GM18498 (cell line): ENCODE measurements around the gene HIVEP3.
A peak's percentile ranks its signal among the peaks of the same experiment; 100 is the strongest.

Source experiments
- ATAC-seq: cut with Tn5 transposase; IDR thresholded peaks from one replicate; pipeline ENCODE4 v1.9.1; 2021; ENCODE audit warnings: mild to moderate bottlenecking, moderate library complexity; ENCODE audit not compliant: unreplicated experiment

Gene HIVEP3

DNA sequence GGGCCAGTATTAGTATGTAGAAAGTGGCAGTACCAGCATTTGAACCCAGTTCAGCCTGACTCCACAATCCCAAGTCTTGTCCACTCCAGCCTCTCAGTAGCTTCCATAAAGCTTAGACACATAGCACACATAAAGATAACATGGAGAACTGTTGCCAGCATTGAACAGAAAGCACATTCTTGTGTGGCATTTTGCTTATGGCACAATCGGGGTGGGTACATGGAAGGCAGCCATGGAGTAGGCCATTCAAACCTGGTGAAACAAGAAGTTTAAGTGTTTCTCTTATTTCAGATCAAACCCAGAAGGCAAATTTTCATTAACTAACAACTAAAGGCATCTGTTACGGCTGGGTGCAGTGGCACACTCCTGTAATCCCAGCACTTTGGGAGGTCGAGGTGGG is 102.7 kb downstream of the HIVEP3 start:
- ATAC-seq: no peak

DNA sequence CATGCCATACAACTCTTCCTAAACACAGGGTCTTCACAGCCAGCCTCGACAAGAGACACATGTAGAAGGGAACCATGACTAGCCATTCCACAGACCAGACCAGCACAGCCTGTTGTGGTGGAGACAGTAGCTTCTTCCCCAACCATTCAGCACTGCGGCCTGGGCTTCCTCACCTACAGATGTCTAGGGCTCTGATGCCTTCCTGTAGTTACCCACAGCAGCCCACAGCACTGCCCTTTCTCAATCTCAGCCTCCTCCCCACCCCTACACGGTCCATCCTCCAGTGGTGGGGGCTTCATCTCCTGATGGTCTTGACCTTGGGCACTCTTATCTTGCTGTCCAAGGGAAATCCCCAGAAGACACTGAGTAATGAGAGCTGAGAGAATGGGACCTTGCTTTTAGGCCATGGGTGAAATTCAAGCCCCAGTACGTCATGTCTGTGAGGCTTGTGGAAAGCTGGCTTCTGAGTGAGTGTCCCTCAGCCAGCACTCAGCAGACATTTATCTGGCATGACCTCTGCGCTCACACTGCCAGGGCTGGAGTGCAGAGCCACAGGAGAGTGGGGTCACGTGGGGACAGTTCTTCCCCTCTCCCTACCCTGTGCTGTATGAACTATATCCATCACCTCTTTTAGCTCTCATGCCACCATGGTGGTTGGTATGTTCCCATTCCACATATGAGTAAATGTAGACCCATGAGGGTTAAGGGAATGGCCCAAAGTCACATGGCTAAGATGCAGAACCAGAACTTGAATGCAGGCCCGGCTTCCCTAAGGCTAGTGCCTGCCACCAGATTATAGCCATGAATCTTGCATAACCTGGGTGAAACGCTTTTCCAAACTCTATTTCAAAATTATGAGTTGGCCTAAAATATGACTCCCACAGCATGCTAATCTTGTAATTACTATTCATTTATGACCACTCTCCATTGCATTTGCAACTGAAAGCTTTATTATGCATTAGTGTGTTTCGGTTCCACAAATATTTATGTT is 104.7 kb downstream of the HIVEP3 start:
- ATAC-seq: no peak

DNA sequence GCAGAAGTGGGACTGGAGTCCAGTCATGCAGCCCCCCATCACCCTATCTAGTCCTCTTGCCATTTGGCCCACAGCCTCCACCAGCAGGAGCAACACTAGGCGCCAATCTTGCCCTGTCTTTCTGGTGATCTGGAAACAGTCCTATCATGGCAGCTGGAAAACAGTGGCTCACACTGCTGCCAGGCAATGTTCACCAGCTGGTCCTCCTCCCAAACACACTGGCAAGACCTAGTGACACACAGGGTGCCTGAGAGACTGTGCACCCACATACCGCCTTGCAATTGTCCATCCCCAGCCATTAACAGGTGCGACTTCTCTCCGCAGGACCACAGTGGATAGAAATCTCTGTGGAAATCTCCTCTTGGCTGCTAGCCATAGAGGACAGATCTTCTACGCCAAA is 105.5 kb downstream of the HIVEP3 start:
- ATAC-seq: no peak

DNA sequence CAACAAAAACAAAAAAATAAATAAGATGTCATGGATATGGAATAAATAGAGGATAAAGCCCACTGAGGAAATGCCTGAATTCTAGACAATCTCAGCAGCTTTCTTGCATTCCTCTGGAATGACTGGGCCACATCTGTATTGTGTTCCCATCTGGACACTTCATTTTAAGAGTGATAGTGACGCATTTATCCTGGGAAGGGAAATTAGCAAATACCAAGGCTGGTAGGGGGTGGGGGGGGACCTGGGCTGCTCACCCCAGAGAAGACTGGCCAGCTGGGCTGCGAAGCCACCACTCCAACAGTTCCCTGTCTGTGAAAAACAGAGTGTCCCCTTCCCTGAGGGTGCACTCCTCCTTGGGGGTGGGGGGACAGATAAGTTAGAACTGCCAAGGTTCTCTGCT is 106.3 kb downstream of the HIVEP3 start:
- ATAC-seq: no peak

DNA sequence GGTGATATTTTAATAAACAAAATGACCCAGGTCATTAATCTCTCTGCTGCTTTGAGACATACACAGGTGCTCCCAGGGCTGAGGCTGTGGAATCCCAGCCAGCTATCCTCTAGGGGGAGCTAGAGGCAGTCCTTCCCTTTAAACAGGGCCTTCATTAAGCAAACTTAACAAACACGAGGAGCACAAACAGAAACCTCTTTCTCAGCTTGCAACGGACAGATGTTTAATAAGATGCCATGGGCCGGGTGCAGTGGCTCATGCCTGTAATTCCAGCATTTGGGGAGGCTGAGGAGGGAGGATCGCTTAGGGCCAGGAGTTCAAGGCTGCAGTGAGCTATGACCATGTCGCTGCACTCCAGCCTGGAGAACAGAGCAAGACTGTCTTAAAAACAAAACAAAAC is 106.7 kb downstream of the HIVEP3 start:
- ATAC-seq: no peak

DNA sequence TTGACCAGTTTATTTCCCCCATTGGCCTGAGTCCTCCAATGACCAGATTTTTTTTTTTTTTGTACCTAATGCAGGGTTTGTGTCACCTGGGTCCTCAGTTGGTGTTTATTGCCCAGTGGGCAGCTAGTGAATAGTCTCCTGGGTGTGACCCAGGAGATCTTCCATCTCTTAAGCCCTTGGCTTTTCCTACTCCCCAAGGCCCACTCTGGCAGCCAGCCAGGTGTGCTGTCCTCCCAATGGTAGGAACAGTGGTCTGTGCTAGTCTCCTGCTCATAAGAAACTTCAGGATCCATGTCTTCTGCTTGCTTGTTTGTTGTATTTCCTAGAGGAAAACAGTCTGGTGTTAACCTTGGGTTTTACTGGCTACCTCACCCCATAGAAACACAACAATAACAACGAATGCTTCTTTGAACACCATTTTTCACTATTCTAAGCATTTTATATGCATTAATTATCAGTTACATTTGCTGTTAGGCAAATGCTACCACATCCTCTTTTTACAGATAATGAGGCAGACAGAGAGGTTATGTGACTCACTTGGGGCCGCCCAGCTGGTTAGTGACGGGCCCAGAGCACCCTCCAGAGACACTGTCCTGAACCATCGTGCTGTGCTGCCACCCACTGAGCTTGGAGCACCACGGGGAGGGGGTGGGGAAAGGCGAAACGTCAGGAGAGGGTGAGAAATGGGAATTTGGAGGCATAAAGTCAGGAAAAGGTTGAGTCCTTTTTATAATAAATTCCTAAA is 107.5 kb downstream of the HIVEP3 start:
- peak; percentile 39 for ATAC-seq

DNA sequence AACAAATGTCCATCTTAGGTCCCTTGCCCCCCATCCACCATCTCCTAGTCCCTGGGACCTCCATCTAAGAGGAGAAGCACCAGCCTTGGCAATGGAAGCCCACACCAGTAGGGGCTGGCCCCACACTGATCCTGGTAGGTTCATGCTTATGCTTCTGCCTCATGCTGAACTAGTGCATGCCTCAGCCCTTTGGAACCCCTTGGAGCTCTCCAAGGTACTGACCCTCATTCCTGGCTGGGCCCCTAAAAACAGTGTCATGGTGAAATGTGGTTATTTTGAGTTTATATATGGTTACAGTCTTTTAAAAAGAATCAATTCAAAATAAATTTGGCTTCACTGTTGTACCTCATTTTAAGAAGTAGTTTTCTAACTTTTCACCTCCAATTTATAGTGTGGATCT is 108.3 kb downstream of the HIVEP3 start:
- ATAC-seq: no peak

DNA sequence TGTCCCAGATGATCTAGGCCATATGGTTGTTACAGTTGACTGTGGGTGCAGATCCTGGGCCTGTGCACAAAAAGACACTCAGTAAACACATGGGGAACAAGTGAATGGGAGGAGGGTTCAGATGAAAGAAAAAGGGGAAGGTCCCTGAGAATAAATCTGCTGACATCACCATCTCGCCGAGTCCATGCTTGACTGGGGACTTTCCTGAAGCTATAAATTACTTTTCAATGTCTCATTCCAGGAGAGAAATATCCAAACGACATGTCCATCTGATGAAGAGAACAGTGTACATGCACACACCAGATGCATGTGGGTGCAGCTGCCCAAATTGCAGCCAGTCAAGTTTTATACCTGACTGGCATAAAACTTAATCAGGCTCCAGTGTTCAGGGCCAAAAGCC is 109.0 kb downstream of the HIVEP3 start:
- no peak for ATAC-seq

DNA sequence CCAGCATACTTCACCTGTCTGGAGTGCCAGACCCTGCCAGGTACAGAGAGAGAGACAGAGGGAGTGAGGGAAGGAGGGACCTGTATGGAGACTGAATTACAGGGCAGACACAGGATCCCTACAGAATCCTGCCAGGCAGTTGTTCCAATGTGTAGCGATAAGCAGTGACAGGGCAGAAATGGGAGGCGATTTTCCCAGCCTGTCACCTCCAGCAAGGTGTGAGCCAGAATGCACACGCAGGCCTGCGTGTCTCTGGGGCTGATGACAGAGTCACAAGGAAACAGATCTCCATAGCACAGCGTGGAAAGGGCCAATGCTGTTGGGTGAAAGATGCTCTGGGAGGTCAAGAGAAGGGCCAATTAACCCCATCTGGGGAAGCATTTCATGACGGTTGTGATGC is 111.3 kb downstream of the HIVEP3 start:
- no peak for ATAC-seq

DNA sequence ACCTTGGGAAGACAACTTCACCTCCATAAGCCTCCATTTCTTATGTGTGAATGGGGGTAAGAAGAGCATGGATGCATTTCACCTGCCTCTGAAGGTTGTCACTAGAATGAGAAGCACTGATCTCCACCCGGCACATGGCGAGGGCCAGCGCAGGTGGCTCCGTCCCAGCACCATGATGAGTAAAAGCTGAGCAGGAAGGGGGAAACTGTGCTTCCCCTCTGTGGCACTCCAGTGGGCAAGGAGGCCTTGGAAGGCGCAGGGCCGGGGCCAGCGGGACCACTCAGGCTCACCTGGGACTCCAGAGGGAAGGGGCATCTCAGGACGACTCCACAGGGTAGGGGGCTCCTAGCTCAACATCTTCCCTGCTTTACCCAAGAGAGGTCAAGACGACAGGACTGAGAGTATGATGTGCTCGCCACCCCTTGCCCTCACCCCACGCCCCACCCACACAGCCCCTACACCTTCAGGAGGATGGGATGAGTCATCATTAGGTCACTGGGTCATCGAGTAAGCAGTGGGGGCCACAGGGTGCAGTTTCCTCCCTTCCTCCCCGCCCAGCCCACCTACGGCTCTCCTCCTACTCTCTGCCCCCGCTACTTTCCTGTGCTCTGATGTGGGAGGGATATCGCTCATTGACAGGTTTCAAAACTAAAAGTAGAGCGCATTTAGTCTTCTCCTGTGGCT is 112.1 kb downstream of the HIVEP3 start:
- peak; percentile 31 for ATAC-seq

DNA sequence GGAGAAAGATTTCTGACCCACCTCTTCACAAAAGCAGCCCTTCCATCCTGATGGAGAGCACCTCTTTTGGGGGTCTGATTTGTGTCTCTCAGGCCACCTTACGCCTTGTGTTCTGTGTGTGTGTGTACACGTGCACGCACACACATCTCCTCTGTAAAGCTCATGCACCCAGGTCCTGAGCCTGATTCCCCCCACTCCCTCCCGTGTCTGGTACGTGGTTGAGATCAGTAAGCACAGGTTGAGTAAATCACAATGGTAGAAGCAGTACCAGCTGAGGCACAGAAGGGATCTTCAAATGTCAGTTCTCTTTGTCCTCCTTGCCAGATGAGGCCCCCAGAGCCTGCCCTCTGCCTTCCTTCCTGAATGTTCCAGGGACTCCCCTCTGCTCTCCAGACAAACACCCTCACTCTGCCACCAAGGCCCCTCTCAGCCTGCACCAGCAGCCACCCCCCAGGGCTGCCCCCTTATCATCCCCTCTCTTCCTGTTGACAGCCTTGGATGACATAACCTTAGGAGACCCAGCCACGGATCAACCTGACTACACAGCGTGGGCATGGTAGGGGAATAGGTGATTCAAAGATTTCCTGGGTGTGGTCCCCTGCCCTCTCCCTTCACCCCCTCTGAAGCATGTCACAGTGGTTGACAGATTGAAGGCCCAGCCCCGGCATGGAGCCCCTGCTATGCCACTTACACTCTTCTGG is 112.8 kb downstream of the HIVEP3 start:
- no peak for ATAC-seq

DNA sequence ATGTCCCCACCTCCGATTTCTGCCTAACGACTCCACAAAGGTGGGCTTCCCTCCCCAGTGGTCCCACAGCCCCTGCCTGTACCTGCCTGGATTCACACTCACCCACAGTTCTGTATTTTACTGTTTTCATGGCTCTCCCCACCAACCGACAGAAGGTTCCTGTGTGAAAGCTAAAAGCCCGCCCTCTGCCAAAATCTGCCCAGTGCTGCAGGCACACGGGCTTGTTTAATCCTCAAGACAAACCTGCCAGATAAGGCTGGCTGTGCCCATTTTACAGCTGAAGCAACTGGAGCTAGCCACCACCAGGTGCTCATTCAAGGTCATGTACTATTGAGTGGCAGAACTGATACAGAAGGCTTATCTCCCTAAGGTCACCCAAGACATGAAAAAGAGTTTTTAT is 114.5 kb downstream of the HIVEP3 start:
- no peak for ATAC-seq

DNA sequence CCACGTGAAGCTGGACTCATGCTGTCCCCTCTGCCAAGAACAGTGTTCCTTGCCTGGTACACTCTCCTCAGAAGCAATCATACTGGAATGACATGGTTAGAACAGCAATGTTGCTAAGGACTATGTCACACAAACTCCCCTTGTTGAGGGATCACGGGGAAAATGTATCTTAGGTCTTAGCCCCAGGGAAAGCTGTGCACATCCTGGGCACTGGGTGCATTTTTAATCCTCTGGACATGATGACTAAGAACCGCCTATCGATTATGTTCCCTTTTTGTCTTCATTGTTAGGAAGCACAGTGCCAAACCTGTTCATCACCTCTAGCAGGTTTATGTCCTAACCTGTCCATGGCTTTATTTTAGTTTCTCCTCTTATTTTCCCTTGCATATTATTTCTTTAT is 115.1 kb downstream of the HIVEP3 start:
- no peak for ATAC-seq

DNA sequence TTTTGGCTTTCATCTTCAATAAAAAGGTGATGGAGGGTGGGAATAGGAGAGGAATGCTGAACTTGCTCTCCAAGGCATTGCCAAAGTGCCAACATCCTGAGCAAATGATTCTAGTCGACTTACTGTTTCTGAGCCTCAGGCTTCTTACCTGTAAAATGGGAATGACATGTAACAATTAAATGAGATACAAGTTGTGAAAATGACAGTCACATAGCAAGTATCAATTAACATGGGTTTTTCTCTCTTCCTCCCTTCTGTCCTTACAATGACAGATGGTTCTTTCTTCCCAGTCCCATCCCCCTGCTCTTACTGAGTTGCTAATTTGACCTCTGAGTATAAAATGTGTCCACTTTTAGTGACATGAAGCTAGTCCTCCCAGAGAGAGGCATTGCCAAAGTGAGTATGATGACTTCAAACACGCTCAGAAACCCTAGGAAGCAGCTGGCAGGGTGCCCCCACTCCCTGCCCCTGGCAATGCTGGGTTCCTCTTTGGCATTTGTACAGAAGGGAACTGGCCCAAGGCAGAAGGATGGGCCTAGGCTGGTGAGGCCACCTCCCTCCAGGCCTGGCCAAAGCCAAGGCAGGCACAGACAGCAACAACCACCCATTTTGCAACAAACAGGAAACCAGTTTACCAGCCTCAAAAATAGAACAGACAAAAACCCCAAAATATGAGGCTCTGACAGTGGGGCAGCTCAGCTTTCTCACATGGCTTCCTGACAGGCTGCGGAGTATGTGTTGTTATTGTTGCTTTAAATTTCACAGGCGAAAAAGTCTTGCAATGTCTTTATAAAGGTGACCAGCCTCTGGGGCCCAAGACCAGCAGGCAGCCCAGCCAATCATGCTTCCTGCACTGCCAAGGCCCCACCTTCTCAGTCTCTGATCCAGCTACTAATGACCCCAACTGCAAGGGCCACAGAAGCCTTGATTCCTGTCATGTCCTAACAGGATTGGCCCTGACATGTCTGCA is 115.9 kb downstream of the HIVEP3 start:
- ATAC-seq: peak; percentile 63

DNA sequence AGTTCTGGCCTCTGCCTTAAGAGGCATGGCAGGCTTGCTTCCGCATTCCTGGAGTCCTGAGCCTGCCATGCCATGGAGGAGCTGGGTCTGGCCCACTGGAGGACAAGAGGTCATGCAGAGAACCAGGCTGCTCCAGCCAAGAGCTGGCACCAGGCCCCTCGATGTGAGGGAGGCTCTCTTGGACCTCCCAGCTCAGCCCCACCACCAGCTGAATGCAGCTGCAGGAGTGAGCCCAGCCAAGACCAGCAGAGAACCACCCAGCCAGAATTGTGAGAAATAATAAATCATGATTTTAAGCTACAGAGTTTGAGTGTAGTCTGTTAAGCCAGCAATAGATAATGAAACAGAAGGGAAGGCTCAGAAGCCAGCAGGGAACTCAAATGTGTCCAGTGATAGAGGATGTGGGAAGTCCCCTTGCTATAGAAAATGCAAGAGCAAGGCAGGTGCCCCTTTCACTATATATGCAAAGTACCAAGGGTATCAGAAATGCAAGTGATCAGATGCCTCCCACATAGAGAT is 118.4 kb downstream of the HIVEP3 start:
- ATAC-seq: peak; percentile 52

DNA sequence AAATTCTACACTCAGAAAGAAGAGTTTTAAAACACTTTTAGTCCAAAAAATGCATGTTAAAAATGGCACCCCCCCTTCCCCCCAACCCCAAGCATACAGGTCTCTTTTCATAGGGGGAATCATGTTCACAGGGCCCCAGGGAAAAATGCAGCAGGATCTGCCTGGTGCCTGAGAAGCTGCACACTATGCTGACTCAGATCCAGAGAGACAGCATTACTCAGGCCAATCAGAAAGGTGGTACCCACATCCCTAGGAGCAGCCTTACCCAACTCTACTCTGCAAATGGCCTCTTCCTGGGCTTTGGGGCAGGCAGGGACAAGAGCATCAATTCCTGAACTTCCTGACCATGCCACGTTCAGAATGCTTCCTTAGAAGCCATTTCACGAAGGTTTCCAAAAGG is 119.0 kb downstream of the HIVEP3 start:
- no peak for ATAC-seq

DNA sequence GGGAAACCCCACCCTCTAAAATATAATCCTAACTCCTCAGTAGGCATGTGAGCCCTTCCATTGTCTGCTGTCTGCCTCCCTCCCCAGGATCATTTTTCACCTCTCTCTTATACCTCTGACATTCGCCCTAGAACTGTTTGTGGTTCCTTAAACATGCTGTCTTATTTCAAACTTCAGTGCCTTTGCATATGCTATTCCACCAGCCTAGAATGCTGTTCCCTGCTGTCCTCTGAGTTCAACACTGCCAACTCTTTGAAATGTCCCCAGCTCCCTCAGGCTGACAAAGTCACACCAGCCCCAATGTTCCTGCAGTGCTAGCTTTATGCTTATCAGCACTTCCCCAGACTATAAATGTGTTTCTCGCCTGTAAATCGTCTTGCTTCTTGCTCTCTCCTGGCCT is 119.5 kb downstream of the HIVEP3 start:
- ATAC-seq: no peak

DNA sequence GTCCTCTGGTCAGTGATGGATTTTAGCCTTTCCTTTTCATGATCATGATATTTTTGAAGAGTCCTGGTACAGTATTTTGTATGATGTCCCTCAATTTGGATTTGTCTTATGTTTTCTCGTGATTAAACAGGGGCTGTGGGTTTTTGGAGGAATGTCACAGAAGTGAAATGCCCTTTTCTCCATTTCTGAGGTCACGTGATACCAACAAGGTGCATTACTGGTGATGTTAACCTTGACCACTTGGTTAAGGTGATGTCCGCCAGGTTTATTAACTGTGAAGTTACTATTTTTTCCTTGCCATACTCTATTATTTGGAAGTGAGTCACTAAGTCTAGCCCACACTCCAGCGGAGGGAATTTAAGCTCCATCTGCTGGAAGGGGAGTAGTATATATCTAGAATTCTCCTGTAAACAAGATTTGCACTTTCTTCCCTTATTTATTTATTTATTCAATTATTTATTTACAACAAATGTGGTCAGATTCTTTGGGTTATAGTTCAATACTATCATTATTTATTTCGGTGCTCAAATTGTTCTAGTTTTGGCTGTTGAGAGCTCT is 123.4 kb downstream of the HIVEP3 start:
- no peak for ATAC-seq

DNA sequence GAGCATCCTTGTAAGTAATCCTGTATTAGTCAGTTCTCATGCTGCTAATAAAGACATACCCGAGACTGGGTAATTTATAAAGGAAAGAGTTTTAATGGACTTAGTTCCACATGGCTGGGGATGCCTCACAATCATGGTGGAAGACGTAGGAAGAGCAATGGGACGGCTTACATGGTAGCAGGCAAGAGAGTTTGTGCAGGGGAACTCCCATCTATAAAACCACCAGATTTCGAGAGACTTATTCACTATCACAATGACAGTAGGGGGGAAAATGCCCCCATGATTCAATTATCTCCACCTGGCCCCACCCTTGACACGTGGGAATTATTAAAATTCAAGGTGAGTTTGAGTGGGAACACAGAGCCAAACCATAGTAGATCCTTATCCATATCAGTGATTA is 124.7 kb downstream of the HIVEP3 start:
- no peak for ATAC-seq
